Body of pancreas (tissue), 4 donors: Measurements from ENCODE around the gene LRR1. TPM values are rescaled to one million over a fixed set of nuclear protein-coding genes. Genes with fewer than 3 reads are reported as not detected.
"Not testable (repeated sequence)": the region's sequence is repeated elsewhere in the genome, so short reads cannot be mapped to it uniquely, and the experiment has no call there.

Experiments
- ATAC-seq: fragments of 150-250 bp; one replicate; pipeline ENCODE4 v1.9.1; 2016
- DNase-seq, 4 donors: peaks; one replicate each; pipeline ENCODE4 v3.0.0-alpha.2; 2019
- H3K27ac ChIP-seq, 4 donors: fragments of 200-600 bp; sonication (generic); 1 replicate in 3 of 4; 2 replicates in 1 of 4; pipeline versions ENCODE4 v1.5.1 to v1.6.1; 2016 to 2019; ENCODE audit warnings: mild to moderate bottlenecking in 1 of 4, mixed read lengths in 1 of 4, moderate library complexity in 1 of 4
- H3K27me3 ChIP-seq, 2 donors: fragments of 200-600 bp; sonication (generic); one replicate each; pipeline ENCODE4 v1.6.0; 2016; ENCODE audit warnings: mild to moderate bottlenecking in 1 of 2
- H3K36me3 ChIP-seq, 2 donors: fragments of 200-600 bp; sonication (generic); replicated peaks in 1 of 2; 2 replicates each; pipeline ENCODE4 v1.5.1; 2016; ENCODE audit warnings: low read depth in 2 of 2; ENCODE audit not compliant: insufficient read depth in 1 of 2
- H3K4me1 ChIP-seq: fragments of 200-600 bp; sonication (generic); one replicate; pipeline ENCODE4 v1.6.0; 2016
- H3K4me3 ChIP-seq, 2 donors: fragments of 200-600 bp; sonication (generic); 1 replicate in 1 of 2; 2 replicates in 1 of 2; pipeline ENCODE4 v1.5.1; 2016 to 2019
- H3K9me3 ChIP-seq, 3 donors: fragments of 200-600 bp; sonication (generic); 1 replicate in 2 of 3; 2 replicates in 1 of 3; pipeline ENCODE4 v1.5.1; 2016
- CTCF ChIP-seq, 7 experiments: fragments of 450-650 bp in 4 of 7; fragments of 200-600 bp in 3 of 7; sonication (generic) in 3 of 7; IDR thresholded peaks; one replicate each; pipeline ENCODE4 v1.5.1; 2016 to 2019; ENCODE audit warnings: antibody characterized with exemption in 7 of 7
- POLR2A ChIP-seq, 3 donors: fragments of 450-650 bp; IDR thresholded peaks; one replicate each; pipeline ENCODE4 v1.6.1; 2016; ENCODE audit warnings: antibody characterized with exemption in 3 of 3, mild to moderate bottlenecking in 2 of 3
- WGBS, 2 donors: methylation state at CpG; one replicate each; pipeline ENCODE4 v1.1.5; 2017; 5-methylcytosine and 5-hydroxymethylcytosine counted together
- intact Hi-C: fragments of 100-400 bp; cut with DNase I; formaldehyde crosslinking; loops from one replicate; pipeline ENCODE4 v1.15.1; 2023
- small RNA-seq: library from RNA; depleted of rRNA; stranded (forward); fragments of <200 nt; gene quantifications from one replicate; pipeline ENCODE3, GENCODE V24; 2016
- total RNA-seq, 2 donors: library from RNA; depleted of rRNA; stranded (reverse); fragments of >200 nt; gene quantifications; one replicate each; pipeline ENCODE4 v1.1.0, GENCODE V29; 2016

The LRR1 gene
- total RNA-seq, 2 donors from 2014 or later: 9.6 to 27.0 TPM

GRCh38 chr14:49653508-49653907 lies 54.8 kb downstream of the LRR1 start:
- intact Hi-C loops: no loop called here
- no peaks in the 10 kb centered on the region for H3K27me3 ChIP-seq
- no peak overlapping the region for H3K4me3 ChIP-seq
- no peak for DNase-seq
- H3K36me3 ChIP-seq: no peaks in the 10 kb centered on the region
- 95 to 96% methylated on average over 6 of the region's 6 CpGs for WGBS, 2 donors
- ATAC-seq: no peak
- no peak for TF ChIP-seq POLR2A (IDR thresholded peaks at IDR 0.05)
- TF ChIP-seq CTCF (IDR thresholded peaks at IDR 0.05): no peak
- no peaks in the 10 kb centered on the region for H3K9me3 ChIP-seq
- H3K27ac ChIP-seq: no peak overlapping the region
- H3K4me1 ChIP-seq: peaks cover 5% of the 10 kb centered on the region

GRCh38 chr14:49654511-49654910 lies 55.8 kb downstream of the LRR1 start:
- Histone ChIP-seq H3K4me1 (peaks cover 5% of the 10 kb centered on the region), H3K36me3 (no peaks in the 10 kb centered on the region), H3K27ac (no peak overlapping the region), H3K4me3 (no peak overlapping the region), H3K9me3 (no peaks in the 10 kb centered on the region), H3K27me3 (no peaks in the 10 kb centered on the region)
- WGBS, 2 donors: 94% methylated on average over 3 of the region's 3 CpGs
- intact Hi-C loops: no loop called here
- ATAC-seq (no peak), DNase-seq (no peak)
- no peak for TF ChIP-seq CTCF (IDR thresholded peaks at IDR 0.05)
- no peak for TF ChIP-seq POLR2A (IDR thresholded peaks at IDR 0.05)

GRCh38 chr14:49657500-49657899 lies 58.8 kb downstream of the LRR1 start:
- H3K27ac ChIP-seq, DNase-seq, H3K4me3 ChIP-seq, H3K27me3 ChIP-seq, H3K9me3 ChIP-seq, H3K4me1 ChIP-seq, H3K36me3 ChIP-seq, intact Hi-C loops, ATAC-seq: not testable (repeated sequence)
- WGBS, 2 donors: 97 to 98% methylated on average over 6 of the region's 6 CpGs

- no peak for ATAC-seq
- DNase-seq: no peak
- H3K4me3 ChIP-seq: no peak overlapping the region
- H3K4me1 ChIP-seq: peaks cover 5% of the 10 kb centered on the region
- TF ChIP-seq POLR2A (IDR thresholded peaks at IDR 0.05) (no peak), CTCF (IDR thresholded peaks at IDR 0.05) (no peak)
- H3K27me3 ChIP-seq: no peaks in the 10 kb centered on the region
- intact Hi-C loops: no loop called here
- H3K27ac ChIP-seq: no peak overlapping the region
- H3K36me3 ChIP-seq: no peaks in the 10 kb centered on the region
- WGBS, 2 donors: 45% methylated on average over 2 of the region's 2 CpGs
- no peaks in the 10 kb centered on the region for H3K9me3 ChIP-seq
These were observed 61.1 kb downstream of the LRR1 start for GRCh38 chr14:49659526-49660455.

Small RNA genes within 50 kb of the gene (small RNA-seq; reads per million reads assigned to genes)
- gene AL139099.3: not detected
- not detected for gene AL139099.4
- not detected for gene RF00019
- not detected for gene RNA5SP384

Other genes starting within 250 kb of the LRR1 start
- gene RPS29, start 12.6 kb upstream of the LRR1 start, total RNA-seq: 1,000 to 10,000 TPM; 1,265 to 2,856 TPM
- gene RPL36AL, start 21.7 kb downstream of the LRR1 start, total RNA-seq: 100 to 1,000 TPM; 129 to 162 TPM
- gene MGAT2, start 21.9 kb downstream of the LRR1 start, total RNA-seq: 10 to 100 TPM; 27.5 to 37.6 TPM
- gene DNAAF2, start 36.3 kb downstream of the LRR1 start, total RNA-seq: 10 to 100 TPM; 14.8 to 18.5 TPM
- 1 to 10 TPM in 1 of 2 donors, not detected in 1; 7.0 TPM for gene POLE2, start 89.3 kb downstream of the LRR1 start, total RNA-seq
- gene KLHDC1, start 94.2 kb downstream of the LRR1 start, total RNA-seq: 1 to 10 TPM; 5.3 to 8.6 TPM
- gene KLHDC2, start 169.2 kb downstream of the LRR1 start, total RNA-seq: 10 to 100 TPM; 38.6 to 90.0 TPM